Esophagus squamous epithelium (tissue), 4 donors: ENCODE data around the gene SACM1L.

ENCODE experiments used
- POLR2A ChIP-seq, 4 donors: fragments of 450-650 bp; IDR thresholded peaks; one replicate each; pipeline ENCODE4 v1.6.1; 2017; ENCODE audit warnings: antibody characterized with exemption in 4 of 4, mild to moderate bottlenecking in 4 of 4, moderate library complexity in 3 of 4
- TF ChIP-seq, protein P1 (sequence below), 6 experiments: fragments of 450-650 bp in 4 of 6; fragments of 200-600 bp in 2 of 6; sonication (generic) in 2 of 6; IDR thresholded peaks; one replicate each; pipeline ENCODE4 v1.5.1; 2016 to 2019; ENCODE audit warnings: antibody characterized with exemption in 6 of 6, mild to moderate bottlenecking in 4 of 6, moderate library complexity in 4 of 6

DNA sequence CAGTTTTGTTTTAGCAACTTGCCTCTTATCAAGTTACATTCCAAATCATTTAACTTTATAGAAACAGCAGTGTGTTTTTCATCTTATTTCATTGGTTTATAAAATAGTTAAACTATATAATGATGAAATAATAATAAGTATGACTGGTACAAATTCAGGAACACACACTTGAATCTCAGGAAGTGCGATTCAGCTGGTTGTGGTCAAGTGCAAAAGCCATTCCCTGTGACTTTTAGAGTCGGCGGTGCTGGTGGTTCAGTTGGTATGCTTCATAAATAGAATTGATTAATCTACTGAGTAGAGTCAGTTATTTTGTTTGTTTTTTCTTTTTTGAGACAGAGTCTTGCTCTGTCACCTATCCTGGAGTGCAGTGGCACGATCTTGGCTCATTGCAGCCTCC lies 22.7 kb downstream of the SACM1L start:
- TF ChIP-seq, protein P1, sequence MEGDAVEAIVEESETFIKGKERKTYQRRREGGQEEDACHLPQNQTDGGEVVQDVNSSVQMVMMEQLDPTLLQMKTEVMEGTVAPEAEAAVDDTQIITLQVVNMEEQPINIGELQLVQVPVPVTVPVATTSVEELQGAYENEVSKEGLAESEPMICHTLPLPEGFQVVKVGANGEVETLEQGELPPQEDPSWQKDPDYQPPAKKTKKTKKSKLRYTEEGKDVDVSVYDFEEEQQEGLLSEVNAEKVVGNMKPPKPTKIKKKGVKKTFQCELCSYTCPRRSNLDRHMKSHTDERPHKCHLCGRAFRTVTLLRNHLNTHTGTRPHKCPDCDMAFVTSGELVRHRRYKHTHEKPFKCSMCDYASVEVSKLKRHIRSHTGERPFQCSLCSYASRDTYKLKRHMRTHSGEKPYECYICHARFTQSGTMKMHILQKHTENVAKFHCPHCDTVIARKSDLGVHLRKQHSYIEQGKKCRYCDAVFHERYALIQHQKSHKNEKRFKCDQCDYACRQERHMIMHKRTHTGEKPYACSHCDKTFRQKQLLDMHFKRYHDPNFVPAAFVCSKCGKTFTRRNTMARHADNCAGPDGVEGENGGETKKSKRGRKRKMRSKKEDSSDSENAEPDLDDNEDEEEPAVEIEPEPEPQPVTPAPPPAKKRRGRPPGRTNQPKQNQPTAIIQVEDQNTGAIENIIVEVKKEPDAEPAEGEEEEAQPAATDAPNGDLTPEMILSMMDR (IDR thresholded peaks at IDR 0.05) = no peak
- TF ChIP-seq POLR2A (IDR thresholded peaks at IDR 0.05) = no peak
